ENCODE data around the gene GABBR2. TPM values are rescaled to one million over a fixed set of nuclear protein-coding genes. Genes with fewer than 3 reads are reported as not detected.
"Not testable (repeated sequence)": the region's sequence is repeated elsewhere in the genome, so short reads cannot be mapped to it uniquely, and the experiment has no call there.

GABBR2 gene
- total RNA-seq, 1 donor from 2014 or later = 0.74 TPM

DNA sequence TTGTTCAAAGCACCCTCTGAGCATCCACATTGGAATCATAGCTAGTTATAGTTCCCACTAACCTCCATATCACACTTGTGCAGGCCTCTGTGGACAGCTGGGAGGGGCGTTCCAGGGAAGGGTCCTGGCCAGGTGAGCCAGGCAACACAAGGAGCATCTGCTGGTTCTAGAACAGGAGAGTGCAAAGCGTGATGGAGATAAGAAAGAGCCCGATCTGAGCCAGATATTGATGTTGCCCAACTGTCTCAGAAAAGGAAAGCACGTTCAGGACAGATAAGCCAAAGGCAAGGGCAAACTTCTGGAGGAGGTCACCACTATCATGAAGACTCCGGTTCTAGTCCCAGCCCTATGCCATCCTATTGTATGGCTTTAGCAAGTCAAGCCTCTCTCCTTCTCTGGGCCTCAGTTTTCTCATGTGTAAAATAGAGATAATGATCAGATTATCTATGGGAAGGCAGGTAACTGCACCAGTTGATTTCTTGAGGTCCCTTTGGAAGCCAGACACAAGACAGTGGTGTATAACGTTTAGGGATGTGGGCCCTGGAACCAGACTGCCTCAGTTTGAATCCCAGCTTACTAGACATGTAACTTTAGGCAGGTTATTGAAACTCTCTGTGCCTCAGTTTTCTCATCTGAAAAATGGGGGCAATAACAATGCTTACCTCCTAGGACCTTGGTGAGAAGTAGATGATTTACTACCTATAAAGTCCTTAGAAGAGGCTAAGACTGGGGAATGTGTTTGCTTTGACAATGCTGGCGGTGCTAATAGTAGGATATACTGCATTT lies 19.8 kb downstream of the GABBR2 start:
- Mint-ChIP-seq H3K9me3 (no peaks in the 10 kb centered on the region), H3K4me1 (peaks cover 7% of the 10 kb centered on the region), H3K27ac (no peak overlapping the region), H3K27me3 (ENCODE audit: low read depth) (peaks cover 1% of the 10 kb centered on the region), H3K36me3 (no peaks in the 10 kb centered on the region), H3K4me3 (no peak overlapping the region)
- DNase-seq (ENCODE audit: low spot score in 2 of 2, unreplicated experiment in 2 of 2) = no peak
- TF ChIP-seq CTCF (IDR thresholded peaks at IDR 0.05; ENCODE audit: unreplicated experiment) = no peak

- H3K27ac Mint-ChIP-seq = no peak overlapping the region
- DNase-seq (ENCODE audit: low spot score in 2 of 2, unreplicated experiment in 2 of 2) = no peak
- H3K36me3 Mint-ChIP-seq = no peaks in the 10 kb centered on the region
- H3K9me3 Mint-ChIP-seq = no peaks in the 10 kb centered on the region
- TF ChIP-seq CTCF (IDR thresholded peaks at IDR 0.05; ENCODE audit: unreplicated experiment) = no peak
- H3K4me1 Mint-ChIP-seq = peaks cover 7% of the 10 kb centered on the region
- no peak overlapping the region for H3K4me3 Mint-ChIP-seq
- H3K27me3 Mint-ChIP-seq (ENCODE audit: low read depth) = peaks cover 1% of the 10 kb centered on the region
Measured at GRCh38 chr9:98687911-98688310, 20.8 kb downstream of the GABBR2 start.

- no peak for DNase-seq (ENCODE audit: low spot score in 2 of 2, unreplicated experiment in 2 of 2)
- no peak overlapping the region for H3K4me3 Mint-ChIP-seq
- H3K27me3 Mint-ChIP-seq (ENCODE audit: low read depth) = peaks cover 1% of the 10 kb centered on the region
- peak overlapping the region; percentile 18 for H3K27ac Mint-ChIP-seq
- TF ChIP-seq CTCF (IDR thresholded peaks at IDR 0.05; ENCODE audit: unreplicated experiment) = no peak
- H3K9me3 Mint-ChIP-seq = no peaks in the 10 kb centered on the region
- peaks cover 7% of the 10 kb centered on the region for H3K4me1 Mint-ChIP-seq
- no peaks in the 10 kb centered on the region for H3K36me3 Mint-ChIP-seq
Measured at GRCh38 chr9:98686961-98687855, 21.5 kb downstream of the GABBR2 start.

GRCh38 chr9:98684816-98685215 lies 23.9 kb downstream of the GABBR2 start:
- not testable (repeated sequence) for H3K36me3 Mint-ChIP-seq; H3K9me3 Mint-ChIP-seq; H3K4me3 Mint-ChIP-seq; H3K27ac Mint-ChIP-seq; DNase-seq (ENCODE audit: low spot score in 2 of 2, unreplicated experiment in 2 of 2); H3K27me3 Mint-ChIP-seq (ENCODE audit: low read depth); H3K4me1 Mint-ChIP-seq

DNA sequence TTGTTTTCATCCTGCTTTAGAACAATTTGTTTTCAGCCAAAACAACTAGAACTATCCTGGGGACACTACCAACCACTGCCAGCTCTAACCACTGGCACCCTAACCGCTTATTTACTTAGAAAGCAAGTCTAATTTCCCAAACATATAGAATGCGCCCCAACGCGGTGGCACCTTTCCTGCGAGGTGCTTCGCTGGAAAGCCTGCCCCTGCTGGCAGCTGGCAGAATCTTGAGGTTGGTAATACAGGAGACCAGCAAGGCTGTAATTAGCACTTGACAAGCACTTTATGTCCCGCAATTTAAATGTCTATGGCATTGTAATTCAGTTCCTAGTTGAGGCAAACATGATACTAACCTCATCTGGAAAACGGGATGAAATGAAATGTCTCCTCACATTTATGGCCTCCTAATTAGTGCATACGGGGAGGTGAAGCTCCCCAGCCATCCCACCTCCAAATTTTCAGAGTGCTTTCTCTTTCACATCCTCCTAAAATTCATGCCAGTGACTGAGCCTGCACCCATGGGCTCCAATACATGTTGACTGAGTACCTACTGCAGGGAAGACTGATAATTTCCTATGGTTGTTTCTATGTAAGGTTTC lies 30.4 kb downstream of the GABBR2 start:
- Mint-ChIP-seq H3K27ac (no peak overlapping the region), H3K36me3 (no peaks in the 10 kb centered on the region), H3K27me3 (ENCODE audit: low read depth) (peaks cover 24% of the 10 kb centered on the region), H3K4me3 (no peak overlapping the region), H3K9me3 (peaks cover 10% of the 10 kb centered on the region), H3K4me1 (no peaks in the 10 kb centered on the region)
- no peak for TF ChIP-seq CTCF (IDR thresholded peaks at IDR 0.05; ENCODE audit: unreplicated experiment)
- DNase-seq (ENCODE audit: low spot score in 2 of 2, unreplicated experiment in 2 of 2) = no peak

Measured in mesothelial cell of epicardium (in vitro differentiated cells).